ENCODE results near the gene XYLT1.

DNA sequence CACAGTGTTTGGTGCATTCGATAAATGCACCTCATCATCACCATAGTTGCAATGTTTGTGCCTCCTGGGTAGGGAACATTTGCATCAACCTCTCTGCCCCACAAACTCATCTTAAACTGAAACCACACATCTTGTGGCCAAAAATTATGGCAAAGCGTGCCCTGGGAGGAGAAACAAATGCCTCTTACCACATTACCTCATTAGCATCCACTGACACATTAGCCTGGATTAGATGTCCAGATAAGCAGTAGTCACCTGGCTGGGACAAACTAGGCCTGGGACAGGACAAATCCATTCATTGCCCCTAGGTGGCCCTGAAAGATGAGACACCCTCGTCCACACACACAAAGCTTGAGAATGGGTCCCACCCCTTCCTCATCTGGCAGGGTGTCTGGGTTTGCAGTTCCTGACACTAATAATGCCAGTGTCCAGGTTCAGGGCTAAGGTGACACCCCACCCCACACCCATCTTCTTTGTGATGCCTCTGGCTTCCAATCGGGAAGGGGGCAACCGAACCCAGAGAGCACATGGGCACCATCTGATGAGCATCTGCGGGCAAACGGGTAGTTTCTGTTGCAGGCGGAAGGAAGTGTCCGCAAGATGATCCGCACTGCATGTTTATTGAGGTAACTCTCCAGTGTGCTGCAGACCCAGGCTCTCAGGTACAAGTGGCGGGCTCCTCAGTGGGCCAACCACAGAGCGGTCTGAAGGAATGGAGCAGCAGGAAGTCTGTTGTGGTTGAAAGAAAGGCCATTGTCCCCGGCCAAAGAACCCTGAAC lies 8.6 kb downstream of the XYLT1 start:
- TF ChIP-seq, protein P1, sequence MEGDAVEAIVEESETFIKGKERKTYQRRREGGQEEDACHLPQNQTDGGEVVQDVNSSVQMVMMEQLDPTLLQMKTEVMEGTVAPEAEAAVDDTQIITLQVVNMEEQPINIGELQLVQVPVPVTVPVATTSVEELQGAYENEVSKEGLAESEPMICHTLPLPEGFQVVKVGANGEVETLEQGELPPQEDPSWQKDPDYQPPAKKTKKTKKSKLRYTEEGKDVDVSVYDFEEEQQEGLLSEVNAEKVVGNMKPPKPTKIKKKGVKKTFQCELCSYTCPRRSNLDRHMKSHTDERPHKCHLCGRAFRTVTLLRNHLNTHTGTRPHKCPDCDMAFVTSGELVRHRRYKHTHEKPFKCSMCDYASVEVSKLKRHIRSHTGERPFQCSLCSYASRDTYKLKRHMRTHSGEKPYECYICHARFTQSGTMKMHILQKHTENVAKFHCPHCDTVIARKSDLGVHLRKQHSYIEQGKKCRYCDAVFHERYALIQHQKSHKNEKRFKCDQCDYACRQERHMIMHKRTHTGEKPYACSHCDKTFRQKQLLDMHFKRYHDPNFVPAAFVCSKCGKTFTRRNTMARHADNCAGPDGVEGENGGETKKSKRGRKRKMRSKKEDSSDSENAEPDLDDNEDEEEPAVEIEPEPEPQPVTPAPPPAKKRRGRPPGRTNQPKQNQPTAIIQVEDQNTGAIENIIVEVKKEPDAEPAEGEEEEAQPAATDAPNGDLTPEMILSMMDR (IDR thresholded peaks at IDR 0.05), result no peak
- no peak for TF ChIP-seq POLR2A (IDR thresholded peaks at IDR 0.05)
